Gastrocnemius medialis (tissue), 4 donors: Measurements from ENCODE around the gene PBX2. TPM values are rescaled to one million over a fixed set of nuclear protein-coding genes. Genes with fewer than 3 reads are reported as not detected.

Source experiments
- ATAC-seq, 2 donors: fragments of 150-250 bp; one replicate each; pipeline ENCODE4 v1.9.1; 2016
- DNase-seq, 2 donors: peaks; one replicate each; pipeline ENCODE4 v3.0.0-alpha.2; 2019
- H3K27ac ChIP-seq, 4 donors: fragments of 200-600 bp; sonication (generic); 1 replicate in 1 of 4; 2 replicates in 3 of 4; pipeline ENCODE4 v1.5.1; 2016 to 2018; ENCODE audit warnings: mild to moderate bottlenecking in 2 of 4, moderate library complexity in 1 of 4
- H3K27me3 ChIP-seq, 3 donors: fragments of 200-600 bp; sonication (generic) in 2 of 3; 1 replicate in 1 of 3; 2 replicates in 2 of 3; pipeline versions ENCODE4 v1.5.1 to v1.6.0; 2016 to 2019; ENCODE audit warnings: mild to moderate bottlenecking in 1 of 3, moderate library complexity in 1 of 3
- H3K36me3 ChIP-seq, 2 donors: fragments of 200-600 bp; sonication (generic) in 1 of 2; one replicate each; pipeline ENCODE4 v1.5.1; 2017 to 2018
- H3K4me1 ChIP-seq, 2 donors: fragments of 200-600 bp; sonication (generic) in 1 of 2; one replicate each; pipeline ENCODE4 v1.5.1; 2016 to 2017; ENCODE audit warnings: mild to moderate bottlenecking in 2 of 2
- H3K4me3 ChIP-seq, 4 donors: fragments of 200-600 bp; sonication (generic) in 3 of 4; 1 replicate in 1 of 4; 2 replicates in 3 of 4; pipeline ENCODE4 v1.5.1; 2016 to 2019; ENCODE audit warnings: mild to moderate bottlenecking in 2 of 4
- H3K9me3 ChIP-seq, 3 donors: fragments of 200-600 bp; sonication (generic) in 2 of 3; 1 replicate in 1 of 3; 2 replicates in 2 of 3; pipeline ENCODE4 v1.5.1; 2016 to 2019
- CTCF ChIP-seq, 5 experiments: fragments of 450-650 bp in 3 of 5; fragments of 200-600 bp in 2 of 5; sonication (generic) in 2 of 5; IDR thresholded peaks in 4 of 5; conservative IDR thresholded peaks in 1 of 5; 1 replicate in 4 of 5; 2 replicates in 1 of 5; pipeline ENCODE4 v1.5.1; 2016 to 2019; ENCODE audit warnings: antibody characterized with exemption in 5 of 5, mild to moderate bottlenecking in 3 of 5, moderate library complexity in 3 of 5
- POLR2A ChIP-seq, 2 donors: fragments of 450-650 bp; IDR thresholded peaks; one replicate each; pipeline ENCODE4 v1.6.1; 2017; ENCODE audit warnings: antibody characterized with exemption in 2 of 2, mild to moderate bottlenecking in 2 of 2, moderate library complexity in 2 of 2
- in situ Hi-C, 4 donors: fragments of 200-750 bp; cut with MboI; loops; one replicate each; pipeline versions ENCODE4 v1.15.0 to v1.8.0; 2017; ENCODE audit warnings: low sequenced_read_pairs in 4 of 4
- intact Hi-C: fragments of 100-400 bp; cut with DNase I; formaldehyde crosslinking; loops from one replicate; pipeline ENCODE4 v1.15.1; 2023; ENCODE audit warnings: low total_unique reads
- microRNA-seq, 2 donors: library from miRNA; unstranded; fragments of <30 nt; microRNA quantifications; one replicate each; pipeline ENCODE4, GENCODE V29; 2016; ENCODE audit warnings: borderline replicate concordance in 2 of 2
- total RNA-seq, 4 donors: library from RNA; depleted of rRNA; stranded (reverse); fragments of >200 nt; gene quantifications; one replicate each; pipeline versions ENCODE4 v1.1.0 to v1.2.3, GENCODE V29; 2016

Gene PBX2
- total RNA-seq, 4 donors from 2014 or later: 24.3 to 37.6 (median 33.6) TPM

GRCh38 chr6:32137454-32137853 is 52.5 kb downstream of the PBX2 start:
- no peaks in the 10 kb centered on the region for H3K27me3 ChIP-seq
- no peaks in the 10 kb centered on the region for H3K4me1 ChIP-seq
- in situ Hi-C loops (loop anchor here in 1 of 4 donors (25.0 kb wide), 1 partner anchor 175 kb away; the partner anchor contains the start of genes DXO, NELFE and SKIC2), intact Hi-C loops (no loop called here)
- no peak for TF ChIP-seq CTCF (IDR thresholded peaks at IDR 0.05 in 4 of 5, conservative IDR thresholded peaks at IDR 0.05 in 1 of 5)
- no peak for TF ChIP-seq POLR2A (IDR thresholded peaks at IDR 0.05)
- H3K27ac ChIP-seq: no peak overlapping the region
- no peak for DNase-seq
- no peaks in the 10 kb centered on the region for H3K36me3 ChIP-seq
- H3K4me3 ChIP-seq: no peak overlapping the region
- H3K9me3 ChIP-seq: no peaks in the 10 kb centered on the region
- ATAC-seq: no peak

Small RNA genes within 50 kb of the gene (microRNA-seq; reads per million reads assigned to microRNA genes)
- gene MIR6721 (1.2 to 1.7 reads per million in 2 donors), gene MIR6833 (0 reads per million in 2 donors)

Other genes with a start within 250 kb of the PBX2 start
- gene CFB, start 244.1 kb downstream of the PBX2 start, total RNA-seq: 10 to 100 TPM in 1 of 4 donors, 1 to 10 TPM in 3; 1.0 to 13.8 (median 6.1) TPM
- gene NELFE, start 231.2 kb downstream of the PBX2 start, total RNA-seq: 10 to 100 TPM; 58.1 to 88.6 (median 78.7) TPM
- 10 to 100 TPM; 21.2 to 51.9 (median 22.7) TPM for gene SKIC2, start 231.0 kb downstream of the PBX2 start, total RNA-seq
- 10 to 100 TPM in 1 of 4 donors, 1 to 10 TPM in 3; 5.8 to 11.5 (median 8.5) TPM for gene DXO, start 218.1 kb downstream of the PBX2 start, total RNA-seq
- 1 to 10 TPM; 4.3 to 7.8 (median 6.2) TPM for gene C4A, start 208.1 kb downstream of the PBX2 start, total RNA-seq
- gene C4B, start 175.4 kb downstream of the PBX2 start, total RNA-seq: 1 to 10 TPM; 2.6 to 8.6 (median 6.9) TPM
- gene CYP21A2, start 151.8 kb downstream of the PBX2 start, total RNA-seq: under 1 TPM in 2 of 4 donors, not detected in 2; 0.16 to 0.41 TPM
- gene TNXB, start 80.9 kb downstream of the PBX2 start, total RNA-seq: 10 to 100 TPM; 12.0 to 37.0 (median 33.5) TPM
- 10 to 100 TPM in 2 of 4 donors, 1 to 10 TPM in 2; 6.8 to 18.4 (median 9.5) TPM for gene ATF6B, start 62.0 kb downstream of the PBX2 start, total RNA-seq
- gene FKBPL, start 59.9 kb downstream of the PBX2 start, total RNA-seq: 1 to 10 TPM; 2.6 to 6.0 (median 3.9) TPM
- gene PRRT1, start 38.3 kb downstream of the PBX2 start, total RNA-seq: under 1 TPM in 1 of 4 donors, not detected in 3; 0.49 TPM
- 10 to 100 TPM; 16.2 to 72.7 (median 21.4) TPM for gene PPT2, start 36.1 kb downstream of the PBX2 start, total RNA-seq
- gene EGFL8, start 25.6 kb downstream of the PBX2 start, total RNA-seq: 1 to 10 TPM in 3 of 4 donors, under 1 TPM in 1; 0.80 to 7.1 (median 4.2) TPM
- gene AGPAT1, start 14.1 kb downstream of the PBX2 start, total RNA-seq: 10 to 100 TPM; 32.0 to 58.7 (median 42.0) TPM
- 10 to 100 TPM; 54.6 to 98.3 (median 78.1) TPM for gene RNF5, start 11.8 kb downstream of the PBX2 start, total RNA-seq
- gene AGER, start 5.9 kb downstream of the PBX2 start, total RNA-seq: 1 to 10 TPM in 1 of 4 donors, not detected in 3; 1.9 TPM
- 1 to 10 TPM in 3 of 4 donors, not detected in 1; 2.2 to 2.9 (median 2.3) TPM for gene GPSM3, start 2.4 kb upstream of the PBX2 start, total RNA-seq
- 10 to 100 TPM in 3 of 4 donors, 1 to 10 TPM in 1; 6.8 to 21.1 (median 14.8) TPM for gene NOTCH4, start 33.9 kb upstream of the PBX2 start, total RNA-seq
- not detected for gene TSBP1, start 181.7 kb upstream of the PBX2 start, total RNA-seq
- gene BTNL2, start 217.0 kb upstream of the PBX2 start, total RNA-seq: not detected
- 10 to 100 TPM; 43.7 to 98.5 (median 57.3) TPM for gene HLA-DRA, start 249.7 kb upstream of the PBX2 start, total RNA-seq